CD4-positive, alpha-beta memory T cell (primary cell): ENCODE data around the gene NECTIN2. TPM values are rescaled to one million over a fixed set of nuclear protein-coding genes. Genes with fewer than 3 reads are reported as not detected.
A peak's percentile ranks its signal among the peaks of the same experiment; 100 is the strongest.
"Not testable (repeated sequence)": the region's sequence is repeated elsewhere in the genome, so short reads cannot be mapped to it uniquely, and the experiment has no call there.

Source experiments
- CTCF ChIA-PET: fragments of 350-600 bp; sonication (Branson Sonifier 250); formaldehyde crosslinking; loops from one replicate; lab custom pipeline; 2021; ENCODE audit warnings: inconsistent platforms; ENCODE audit not compliant: partially characterized antibody; lab: Charles Lee
- POLR2A ChIA-PET: fragments of 350-600 bp; sonication (Branson Sonifier 250); formaldehyde crosslinking; loops from one replicate; lab custom pipeline; 2021; ENCODE audit not compliant: partially characterized antibody; lab: Charles Lee
- DNase-seq, 5 donors: peaks; one replicate each; pipeline versions ENCODE4 v3.0.0 to v3.0.0-alpha.2; 2020 to 2022; ENCODE audit warnings: mixed read lengths in 1 of 5
- H3K27ac ChIP-seq: one replicate; pipeline ENCODE4 v1.7.0; 2013; ENCODE audit warnings: low read depth, low read length
- H3K27me3 ChIP-seq: 2 replicates; pipeline ENCODE4 v1.7.0; 2013; ENCODE audit warnings: mild to moderate bottlenecking, low read length, moderate library complexity; ENCODE audit not compliant: insufficient read depth
- H3K36me3 ChIP-seq: 2 replicates; pipeline ENCODE4 v1.7.0; 2013; ENCODE audit warnings: mild to moderate bottlenecking, low read length, moderate library complexity; ENCODE audit not compliant: insufficient read depth
- H3K4me1 ChIP-seq: 2 replicates; pipeline ENCODE4 v1.7.0; 2013; ENCODE audit warnings: mild to moderate bottlenecking, low read length, moderate library complexity; ENCODE audit not compliant: insufficient read depth
- H3K4me3 ChIP-seq, 2 donors: one replicate each; pipeline ENCODE4 v1.7.0; 2013; ENCODE audit warnings: low read length in 2 of 2, mild to moderate bottlenecking in 1 of 2
- H3K9me3 ChIP-seq, 2 donors: one replicate each; pipeline ENCODE4 v1.7.0; 2013; ENCODE audit warnings: low read length in 2 of 2, control low read depth in 1 of 2; ENCODE audit not compliant: control insufficient read depth in 1 of 2
- H3K27ac Mint-ChIP-seq, 7 donors: one replicate each; pipeline ENCODE4 v1.8.0; 2020 to 2021; ENCODE audit warnings: mixed read lengths in 7 of 7, mild to moderate bottlenecking in 6 of 7, inconsistent platforms in 3 of 7, moderate library complexity in 3 of 7
- H3K27me3 Mint-ChIP-seq, 2 donors: one replicate each; pipeline ENCODE4 v1.8.0; 2020 to 2021; ENCODE audit warnings: mixed read lengths in 2 of 2
- H3K36me3 Mint-ChIP-seq, 2 donors: one replicate each; pipeline ENCODE4 v1.8.0; 2020 to 2021; ENCODE audit warnings: mixed read lengths in 2 of 2, inconsistent platforms in 1 of 2, mild to moderate bottlenecking in 1 of 2
- H3K4me1 Mint-ChIP-seq, 4 donors: one replicate each; pipeline ENCODE4 v1.8.0; 2020 to 2021; ENCODE audit warnings: mixed read lengths in 4 of 4, mild to moderate bottlenecking in 1 of 4
- H3K4me3 Mint-ChIP-seq, 8 donors: one replicate each; pipeline ENCODE4 v1.8.0; 2020 to 2021; ENCODE audit warnings: mixed read lengths in 8 of 8, mild to moderate bottlenecking in 7 of 8, moderate library complexity in 6 of 8, inconsistent platforms in 3 of 8
- H3K9me3 Mint-ChIP-seq, 8 donors: one replicate each; pipeline ENCODE4 v1.8.0; 2020 to 2021; ENCODE audit warnings: mixed read lengths in 8 of 8, mild to moderate bottlenecking in 5 of 8, inconsistent platforms in 3 of 8, moderate library complexity in 1 of 8
- intact Hi-C: fragments of 100-400 bp; cut with micrococcal nuclease; formaldehyde crosslinking; loops from one replicate; pipeline ENCODE4 v1.15.1; 2023
- polyA plus RNA-seq, 2 donors: library from polyadenylated mRNA; unstranded; fragments of 300-500 nt; fragmentation: Illumina TruSeq; gene quantifications; one replicate each; pipeline ENCODE4 v1.2.3, GENCODE V29; 2021
- total RNA-seq, 2 experiments: library from RNA; stranded (reverse); gene quantifications; one replicate each; pipeline ENCODE4 v1.2.3, GENCODE V29; 2021

Gene NECTIN2
- total and polyA plus RNA-seq, 4 experiments from 2014 or later, result 0.11 to 1.7 (median 0.84) TPM; not detected in 1

GRCh38 chr19:44832875-44833274 lies 13.2 kb upstream of the NECTIN2 start:
- H3K4me3 ChIP-seq, H3K36me3 ChIP-seq, H3K27me3 Mint-ChIP-seq, H3K9me3 ChIP-seq, POLR2A ChIA-PET, H3K9me3 Mint-ChIP-seq, H3K4me1 Mint-ChIP-seq, CTCF ChIA-PET, H3K27me3 ChIP-seq, intact Hi-C loops, DNase-seq, H3K4me3 Mint-ChIP-seq, H3K4me1 ChIP-seq, H3K27ac ChIP-seq, H3K27ac Mint-ChIP-seq, H3K36me3 Mint-ChIP-seq: not testable (repeated sequence)

GRCh38 chr19:44834399-44834798 lies 11.7 kb upstream of the NECTIN2 start:
- DNase-seq, H3K27me3 ChIP-seq, H3K4me3 Mint-ChIP-seq, POLR2A ChIA-PET, H3K36me3 ChIP-seq, H3K4me3 ChIP-seq, H3K27ac ChIP-seq, H3K9me3 ChIP-seq, H3K27me3 Mint-ChIP-seq, H3K4me1 Mint-ChIP-seq, H3K9me3 Mint-ChIP-seq, H3K36me3 Mint-ChIP-seq, intact Hi-C loops, H3K27ac Mint-ChIP-seq, H3K4me1 ChIP-seq: not testable (repeated sequence)
- CTCF ChIA-PET, result interaction anchor here (0.8 to 1.1 kb wide), 2 partner anchors 10 to 11 kb away, joined by 3 to 4 read pairs; partner anchors contain the start of gene NECTIN2

GRCh38 chr19:44839276-44839675 lies 6.8 kb upstream of the NECTIN2 start:
- POLR2A ChIA-PET, result no interaction called here
- Mint-ChIP-seq H3K4me3 (no peak overlapping the region), H3K9me3 (peaks cover 0 to 2% (median 0%) of the 10 kb centered on the region in 8 donors), H3K27ac (no peak overlapping the region), H3K27me3 (peaks cover 3 to 5% of the 10 kb centered on the region in 2 donors), H3K4me1 (peaks cover 0 to 8% (median under 1%) of the 10 kb centered on the region in 4 donors), H3K36me3 (no peaks in the 10 kb centered on the region)
- H3K9me3 ChIP-seq, result no peaks in the 10 kb centered on the region
- CTCF ChIA-PET, result no interaction called here
- DNase-seq, result no peak
- no peak overlapping the region for H3K4me3 ChIP-seq
- no peaks in the 10 kb centered on the region for H3K36me3 ChIP-seq
- no peaks in the 10 kb centered on the region for H3K27me3 ChIP-seq
- no peak overlapping the region for H3K27ac ChIP-seq
- intact Hi-C loops, result no loop called here
- H3K4me1 ChIP-seq, result peaks cover 7% of the 10 kb centered on the region

GRCh38 chr19:44840811-44841210 lies 5.3 kb upstream of the NECTIN2 start:
- no peak overlapping the region for H3K27ac Mint-ChIP-seq
- H3K9me3 Mint-ChIP-seq, result peaks cover 0 to 4% (median 0%) of the 10 kb centered on the region in 8 donors
- no peak for DNase-seq

GRCh38 chr19:44841231-44841630 lies 4.9 kb upstream of the NECTIN2 start:
- ChIA-PET CTCF (interaction anchor here (0.6 to 2.7 kb wide), 4 partner anchors 57 to 117 kb away, joined by 3 to 13 read pairs (median 6); no protein-coding TSS in a partner anchor), POLR2A (interaction anchor here (0.6 kb wide), 1 partner anchor 149 kb away, joined by 4 read pairs; no protein-coding TSS in a partner anchor)
- intact Hi-C loops, result no loop called here
- Histone ChIP-seq H3K4me3 (no peak overlapping the region), H3K36me3 (no peaks in the 10 kb centered on the region), H3K9me3 (no peaks in the 10 kb centered on the region), H3K27ac (no peak overlapping the region), H3K27me3 (no peaks in the 10 kb centered on the region), H3K4me1 (peaks cover 24% of the 10 kb centered on the region)
- peaks cover 3% of the 10 kb centered on the region in 2 donors for H3K27me3 Mint-ChIP-seq
- H3K4me3 Mint-ChIP-seq, result no peak overlapping the region
- no peak for DNase-seq
- peaks cover 0 to 2% of the 10 kb centered on the region in 2 donors for H3K36me3 Mint-ChIP-seq
- peak overlapping the region in 2 of 7 donors; percentile 42 to 53 for H3K27ac Mint-ChIP-seq
- H3K9me3 Mint-ChIP-seq, result peaks cover 0 to 4% (median 0%) of the 10 kb centered on the region in 8 donors
- peaks cover 8 to 22% (median 11%) of the 10 kb centered on the region in 4 donors for H3K4me1 Mint-ChIP-seq

More at GRCh38 chr19:44840811-44841210, 5.3 kb upstream of the NECTIN2 start:
- H3K27me3 ChIP-seq, result no peaks in the 10 kb centered on the region
- H3K4me1 Mint-ChIP-seq, result peaks cover 8 to 19% (median 10%) of the 10 kb centered on the region in 4 donors
- peaks cover 21% of the 10 kb centered on the region for H3K4me1 ChIP-seq
- ChIA-PET POLR2A (no interaction called here), CTCF (interaction anchor here (0.6 to 1.6 kb wide), 3 partner anchors 56 to 117 kb away, joined by 3 to 8 read pairs (median 3); no protein-coding TSS in a partner anchor)
- H3K27me3 Mint-ChIP-seq, result peaks cover 3% of the 10 kb centered on the region in 2 donors
- no peak overlapping the region for H3K4me3 Mint-ChIP-seq
- no peak overlapping the region for H3K4me3 ChIP-seq
- H3K36me3 ChIP-seq, result no peaks in the 10 kb centered on the region
- intact Hi-C loops, result no loop called here
- H3K9me3 ChIP-seq, result no peaks in the 10 kb centered on the region
- peaks cover 0 to 2% of the 10 kb centered on the region in 2 donors for H3K36me3 Mint-ChIP-seq
- no peak overlapping the region for H3K27ac ChIP-seq

GRCh38 chr19:44845286-44845611 lies 848 bp upstream of the NECTIN2 start:
- CTCF ChIA-PET, result interaction anchor here (1.0 to 3.1 kb wide), 2 partner anchors 61 to 122 kb away, joined by 5 to 16 read pairs; no protein-coding TSS in a partner anchor
- H3K27ac Mint-ChIP-seq, result peak overlapping the region; percentile 62 to 95 (median 87)
- peak overlapping the region; percentile 85 to 96 (median 90) for H3K4me3 Mint-ChIP-seq
- peaks cover 13 to 36% (median 28%) of the 10 kb centered on the region in 4 donors for H3K4me1 Mint-ChIP-seq
- peaks cover 37% of the 10 kb centered on the region for H3K4me1 ChIP-seq
- peaks cover 0 to 2% of the 10 kb centered on the region in 2 donors for H3K36me3 Mint-ChIP-seq
- peaks cover 5 to 7% of the 10 kb centered on the region in 2 donors for H3K27me3 Mint-ChIP-seq
- POLR2A ChIA-PET, result no interaction called here
- peaks cover 0 to 4% (median 0%) of the 10 kb centered on the region in 8 donors for H3K9me3 Mint-ChIP-seq
- H3K27me3 ChIP-seq, result peaks cover 9% of the 10 kb centered on the region
- H3K9me3 ChIP-seq, result no peaks in the 10 kb centered on the region
- H3K27ac ChIP-seq, result no peak overlapping the region
- no peak for DNase-seq
- no peaks in the 10 kb centered on the region for H3K36me3 ChIP-seq
- peak overlapping the region; percentile 34 to 38 for H3K4me3 ChIP-seq
- intact Hi-C loops, result loop anchor here (1.0 kb wide), 3 partner anchors 75 to 156 kb away; no protein-coding TSS in a partner anchor

GRCh38 chr19:44846455-44847143 lies 502 bp downstream of the NECTIN2 start:
- Histone ChIP-seq H3K4me3 (peak overlapping the region in 1 of 2 donors; percentile 37), H3K27ac (peak overlapping the region; percentile 14), H3K36me3 (no peaks in the 10 kb centered on the region), H3K27me3 (peaks cover 9% of the 10 kb centered on the region), H3K9me3 (no peaks in the 10 kb centered on the region), H3K4me1 (peaks cover 31% of the 10 kb centered on the region)
- peak overlapping the region; percentile 75 to 91 (median 88) for H3K4me3 Mint-ChIP-seq
- peaks cover 0 to 4% (median 0%) of the 10 kb centered on the region in 8 donors for H3K9me3 Mint-ChIP-seq
- intact Hi-C loops, result loop anchor here (2.0 kb wide), 1 partner anchor 44 kb away; the partner anchor contains the start of gene TOMM40
- POLR2A ChIA-PET, result no interaction called here
- H3K36me3 Mint-ChIP-seq, result peaks cover 0 to 2% of the 10 kb centered on the region in 2 donors
- H3K27me3 Mint-ChIP-seq, result peaks cover 5 to 7% of the 10 kb centered on the region in 2 donors
- CTCF ChIA-PET, result interaction anchor here (0.8 to 3.1 kb wide), 4 partner anchors 10 to 172 kb away, joined by 3 to 16 read pairs (median 4); no protein-coding TSS in a partner anchor
- H3K4me1 Mint-ChIP-seq, result peaks cover 13 to 36% (median 24%) of the 10 kb centered on the region in 4 donors
- peak overlapping the region in 6 of 7 donors; percentile 57 to 90 (median 74) for H3K27ac Mint-ChIP-seq
- DNase-seq, result no peak
